Measurements from ENCODE around the gene ASB6. TPM values are rescaled to one million over a fixed set of nuclear protein-coding genes. Genes with fewer than 3 reads are reported as not detected.
A peak's percentile ranks its signal among the peaks of the same experiment; 100 is the strongest.

ASB6 gene
- polyA plus RNA-seq, 1 experiment: 23.2 TPM

- CTCF ChIA-PET: interaction anchor here (0.5 to 9.4 kb wide), 11 partner anchors 9 to 486 kb away, joined by 3 to 258 read pairs (median 4); no protein-coding TSS in a partner anchor
- POLR2A ChIA-PET: no interaction called here
- Histone ChIP-seq H3K36me3 (ENCODE audit: control insufficient read depth, insufficient read depth, low read length) (no peaks in the 10 kb centered on the region), H3K27me3 (ENCODE audit: control insufficient read depth, insufficient read depth, low read length) (no peaks in the 10 kb centered on the region), H3K4me3 (ENCODE audit: low read depth, low read length) (peak overlapping the region; percentile 54)
- TF ChIP-seq CTCF (IDR thresholded peaks at IDR 0.05; ENCODE audit: insufficient read depth, low read depth, low read length): peak; percentile 36
- no peak for DNase-seq (ENCODE audit: low read depth)
Observed at GRCh38 chr9:129619787-129620668, 21.9 kb downstream of the ASB6 start.

DNA sequence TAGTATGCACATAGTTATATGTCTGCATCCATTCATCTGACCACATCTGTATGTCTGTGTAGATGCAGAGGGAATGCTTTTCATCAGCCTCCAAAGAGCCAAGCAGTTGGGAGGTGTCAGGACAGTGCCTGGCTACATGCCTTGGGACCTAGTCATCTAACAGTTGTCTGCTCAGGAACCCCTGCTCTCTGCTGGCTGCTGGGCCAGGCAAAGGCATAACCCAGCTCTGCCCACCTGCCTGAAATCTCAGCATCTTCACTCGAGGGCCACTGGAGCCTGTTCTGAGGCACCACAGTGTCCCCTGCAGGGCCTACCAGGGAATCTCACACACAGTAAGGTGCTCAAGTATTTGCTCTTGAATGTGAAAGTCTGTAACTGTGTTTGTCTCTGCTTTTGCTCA lies 24.8 kb downstream of the ASB6 start:
- ChIA-PET POLR2A (no interaction called here), CTCF (interaction anchor here (0.8 to 4.5 kb wide), 8 partner anchors 9 to 486 kb away, joined by 3 to 35 read pairs (median 3); no protein-coding TSS in a partner anchor)
- TF ChIP-seq CTCF (IDR thresholded peaks at IDR 0.05; ENCODE audit: insufficient read depth, low read depth, low read length): peak; percentile 79
- Histone ChIP-seq H3K27me3 (ENCODE audit: control insufficient read depth, insufficient read depth, low read length) (no peaks in the 10 kb centered on the region), H3K4me3 (ENCODE audit: low read depth, low read length) (no peak overlapping the region), H3K36me3 (ENCODE audit: control insufficient read depth, insufficient read depth, low read length) (no peaks in the 10 kb centered on the region)
- DNase-seq (ENCODE audit: low read depth): no peak

GRCh38 chr9:129615407-129616285 lies 26.3 kb downstream of the ASB6 start:
- POLR2A ChIA-PET: no interaction called here
- CTCF ChIA-PET: interaction anchor here (0.6 to 4.5 kb wide), 7 partner anchors 9 to 1309 kb away, joined by 3 to 35 read pairs (median 13); no protein-coding TSS in a partner anchor

DNA sequence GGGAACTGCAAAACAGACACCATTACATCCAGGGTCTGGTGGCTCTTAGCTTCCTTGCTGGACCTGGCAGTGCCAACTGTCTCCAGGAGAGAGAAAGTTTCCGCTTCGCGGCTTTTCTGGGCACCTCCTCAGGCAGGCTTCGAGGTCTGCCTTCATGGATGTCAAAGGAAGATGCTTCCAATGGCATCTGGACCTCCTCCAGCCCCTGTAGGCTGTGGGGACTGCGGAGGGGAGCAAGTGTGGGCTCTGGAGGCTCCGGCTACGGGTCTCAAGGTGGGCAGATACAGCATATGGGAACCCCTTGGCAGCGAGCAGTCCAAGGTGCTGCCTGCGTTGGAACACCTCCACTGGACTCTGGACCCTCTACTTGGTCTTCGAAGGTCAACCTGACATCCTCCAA lies 27.0 kb downstream of the ASB6 start:
- Histone ChIP-seq H3K27me3 (ENCODE audit: control insufficient read depth, insufficient read depth, low read length) (no peaks in the 10 kb centered on the region), H3K4me3 (ENCODE audit: low read depth, low read length) (no peak overlapping the region), H3K36me3 (ENCODE audit: control insufficient read depth, insufficient read depth, low read length) (no peaks in the 10 kb centered on the region)
- CTCF ChIA-PET: interaction anchor here (0.9 to 4.5 kb wide), 5 partner anchors 9 to 484 kb away, joined by 3 to 35 read pairs (median 18); no protein-coding TSS in a partner anchor
- TF ChIP-seq CTCF (IDR thresholded peaks at IDR 0.05; ENCODE audit: insufficient read depth, low read depth, low read length): no peak
- POLR2A ChIA-PET: no interaction called here
- DNase-seq (ENCODE audit: low read depth): no peak

More at GRCh38 chr9:129615407-129616285, 26.3 kb downstream of the ASB6 start:
- H3K27me3 ChIP-seq (ENCODE audit: control insufficient read depth, insufficient read depth, low read length): no peaks in the 10 kb centered on the region
- DNase-seq (ENCODE audit: low read depth): no peak
- no peak overlapping the region for H3K4me3 ChIP-seq (ENCODE audit: low read depth, low read length)
- no peaks in the 10 kb centered on the region for H3K36me3 ChIP-seq (ENCODE audit: control insufficient read depth, insufficient read depth, low read length)
- TF ChIP-seq CTCF (IDR thresholded peaks at IDR 0.05; ENCODE audit: insufficient read depth, low read depth, low read length): no peak
